SK-N-SH (cell line): Measurements from ENCODE around the gene NOB1. TPM values are rescaled to one million over a fixed set of nuclear protein-coding genes. Genes with fewer than 3 reads are reported as not detected.

ENCODE experiments used
- CTCF ChIA-PET: fragments of 300-600, 350-600 bp; formaldehyde crosslinking; extraction: SDS; loops from one replicate; lab custom pipeline; 2021; lab: Yijun Ruan, JAX
- POLR2A ChIA-PET: fragments of 350-600 bp; sonication (Branson Sonifier 250); formaldehyde crosslinking; extraction: SDS; loops from one replicate; lab custom pipeline; 2020; ENCODE audit warnings: antibody characterized with exemption, inconsistent platforms; lab: Yijun Ruan, JAX
- DNase-seq: peaks from one replicate; pipeline ENCODE4 v3.0.0; 2012
- H2AFZ ChIP-seq: fragments of 200-600 bp; sonication (generic); 2 replicates; pipeline ENCODE4 v1.8.1; 2016; ENCODE audit warnings: antibody characterized with exemption, mild to moderate bottlenecking, low read depth
- H3F3A ChIP-seq: fragments of 200-600 bp; sonication (generic); replicated peaks from 2 replicates; pipeline ENCODE3; 2016; ENCODE audit warnings: antibody characterized with exemption, mild to moderate bottlenecking; ENCODE audit not compliant: insufficient read depth
- H3K27ac ChIP-seq, 2 experiments: fragments of 200-500 bp in 1 of 2; fragments of 200-600 bp in 1 of 2; sonication (Bioruptor generic) in 1 of 2; sonication (generic), shearing (Covaris generic) in 1 of 2; 2 replicates each; pipeline versions ENCODE4 v1.5.1 to v1.6.1; 2014 to 2016; ENCODE audit warnings: low read depth in 2 of 2, inconsistent platforms in 1 of 2, low read length in 1 of 2, mild to moderate bottlenecking in 1 of 2, mixed read lengths in 1 of 2
- H3K27me3 ChIP-seq: fragments of 200-600 bp; sonication (generic), shearing (Covaris generic); 2 replicates; pipeline ENCODE4 v1.6.1; 2016; ENCODE audit warnings: mixed run types; ENCODE audit not compliant: insufficient read depth
- H3K36me3 ChIP-seq, 2 experiments: fragments of 200-500 bp in 1 of 2; fragments of 200-600 bp in 1 of 2; sonication (Bioruptor generic) in 1 of 2; sonication (generic) in 1 of 2; replicated peaks in 1 of 2; 2 replicates each; pipeline versions ENCODE3 to v1.5.1; 2014 to 2016; ENCODE audit warnings: low read length in 1 of 2, mild to moderate bottlenecking in 1 of 2; ENCODE audit not compliant: insufficient read depth in 2 of 2, control insufficient read depth in 1 of 2
- H3K4me1 ChIP-seq, 2 experiments: fragments of 200-500 bp in 1 of 2; fragments of 200-600 bp in 1 of 2; sonication (Bioruptor generic) in 1 of 2; sonication (generic), shearing (Covaris generic) in 1 of 2; 2 replicates each; pipeline versions ENCODE4 v1.5.1 to v1.6.1; 2014 to 2016; ENCODE audit warnings: low read depth in 1 of 2, low read length in 1 of 2, mixed run types in 1 of 2; ENCODE audit not compliant: insufficient read depth in 2 of 2, control insufficient read depth in 1 of 2
- H3K4me2 ChIP-seq: fragments of 200-600 bp; sonication (generic), shearing (Covaris generic); 2 replicates; pipeline ENCODE4 v1.6.1; 2017; ENCODE audit warnings: mixed run types
- H3K4me3 ChIP-seq, 2 experiments: fragments of 200-500 bp in 1 of 2; fragments of 200-600 bp in 1 of 2; sonication (Bioruptor generic) in 1 of 2; sonication (generic), shearing (Covaris generic) in 1 of 2; 2 replicates each; pipeline versions ENCODE4 v1.5.1 to v1.8.1; 2014 to 2016; ENCODE audit warnings: low read depth in 2 of 2, inconsistent platforms in 1 of 2, low read length in 1 of 2, mild to moderate bottlenecking in 1 of 2, mixed read lengths in 1 of 2, moderate library complexity in 1 of 2
- H3K79me2 ChIP-seq: fragments of 200-600 bp; sonication (generic); 2 replicates; pipeline ENCODE4 v1.8.1; 2017; ENCODE audit warnings: mild to moderate bottlenecking; ENCODE audit not compliant: insufficient read depth
- H3K9ac ChIP-seq: fragments of 200-600 bp; sonication (generic); 2 replicates; pipeline ENCODE4 v1.6.1; 2017; ENCODE audit warnings: mixed run types
- H3K9me2 ChIP-seq: fragments of 200-600 bp; sonication (generic); 2 replicates; pipeline ENCODE4 v1.6.1; 2017; ENCODE audit warnings: mixed run types
- H3K9me3 ChIP-seq: fragments of 200-600 bp; sonication (generic); 2 replicates; pipeline ENCODE4 v1.6.1; 2017; ENCODE audit warnings: mixed run types, mild to moderate bottlenecking, moderate library complexity
- H4K20me1 ChIP-seq: fragments of 200-600 bp; sonication (generic); 2 replicates; pipeline ENCODE4 v1.6.1; 2017; ENCODE audit warnings: mild to moderate bottlenecking, mixed run types; ENCODE audit not compliant: insufficient read depth
- CHD2 ChIP-seq: fragments of 150-350 bp; IDR thresholded peaks from 2 replicates; pipeline ENCODE4 v1.6.1; 2018; ENCODE audit warnings: low read length; ENCODE audit not compliant: partially characterized antibody
- ELF1 ChIP-seq: IDR thresholded peaks from 2 replicates; pipeline ENCODE4 v1.4.0; 2012
- EP300 ChIP-seq, 2 experiments: IDR thresholded peaks; 2 replicates each; pipeline versions ENCODE4 v1.4.0 to v1.6.1; 2012; ENCODE audit warnings: borderline replicate concordance in 1 of 2, low read depth in 1 of 2, low read length in 1 of 2
- EZH2phosphoT487 ChIP-seq: fragments of 200-600 bp; sonication (generic); IDR thresholded peaks from 2 replicates; pipeline ENCODE4 v1.6.1; 2017; ENCODE audit warnings: low read depth, mixed run types, mild to moderate bottlenecking, antibody characterized with exemption, moderate library complexity, borderline replicate concordance
- FOXJ3 ChIP-seq: sonication (generic); formaldehyde crosslinking; IDR thresholded peaks from 2 replicates; pipeline ENCODE4 v1.5.1; 2020; ENCODE audit warnings: mild to moderate bottlenecking, missing genetic modification reagents
- GABPA ChIP-seq: IDR thresholded peaks from 2 replicates; pipeline ENCODE4 v1.4.0; 2012; ENCODE audit warnings: low read depth, mild to moderate bottlenecking
- GATA2 ChIP-seq: sonication (generic); formaldehyde crosslinking; IDR thresholded peaks from 2 replicates; pipeline ENCODE4 v1.5.0; 2020; ENCODE audit warnings: mild to moderate bottlenecking, missing genetic modification reagents
- JUND ChIP-seq: IDR thresholded peaks from 2 replicates; pipeline ENCODE4 v1.4.0; 2012
- MEF2A ChIP-seq: IDR thresholded peaks from 2 replicates; pipeline ENCODE4 v1.4.0; 2012; ENCODE audit warnings: low read depth, borderline replicate concordance
- MXI1 ChIP-seq: IDR thresholded peaks from 2 replicates; pipeline ENCODE4 v1.6.1; 2012; ENCODE audit warnings: mild to moderate bottlenecking, low read depth, low read length, improper control_type of control experiment
- NFIC ChIP-seq: IDR thresholded peaks from 2 replicates; pipeline ENCODE4 v1.4.0; 2012; ENCODE audit warnings: borderline replicate concordance
- POLR2AphosphoS5 ChIP-seq: IDR thresholded peaks from 2 replicates; pipeline ENCODE4 v1.6.1; 2012; ENCODE audit warnings: low read depth, low read length
- RCOR1 ChIP-seq: fragments of 150-350 bp; IDR thresholded peaks from 2 replicates; pipeline ENCODE4 v1.6.1; 2017; ENCODE audit warnings: antibody characterized with exemption, low read length
- RFX5 ChIP-seq: IDR thresholded peaks from 2 replicates; pipeline ENCODE4 v1.6.1; 2012; ENCODE audit warnings: mild to moderate bottlenecking, improper control_type of control experiment, low read length
- SIN3A ChIP-seq: IDR thresholded peaks from 2 replicates; pipeline ENCODE4 v1.6.1; 2012; ENCODE audit warnings: low read depth, mild to moderate bottlenecking, low read length, moderate library complexity, borderline replicate concordance
- SMC3 ChIP-seq: IDR thresholded peaks from 2 replicates; pipeline ENCODE4 v1.6.1; 2012; ENCODE audit warnings: low read depth, low read length, improper control_type of control experiment
- TAF1 ChIP-seq: IDR thresholded peaks from 2 replicates; pipeline ENCODE4 v1.6.1; 2012; ENCODE audit warnings: low read depth, mild to moderate bottlenecking, low read length, moderate library complexity, borderline replicate concordance
- TCF12 ChIP-seq: IDR thresholded peaks from 2 replicates; pipeline ENCODE4 v1.4.0; 2012
- TEAD4 ChIP-seq: IDR thresholded peaks from 2 replicates; pipeline ENCODE4 v1.4.0; 2012; ENCODE audit warnings: mild to moderate bottlenecking, borderline replicate concordance; ENCODE audit not compliant: insufficient read depth
- YY1 ChIP-seq: IDR thresholded peaks from 2 replicates; pipeline ENCODE4 v1.4.0; 2012; ENCODE audit warnings: low read depth, mild to moderate bottlenecking
- WGBS: methylation state at CpG from one replicate; pipeline ENCODE4 v1.1.6; 2017; ENCODE audit warnings: low lambda C conversion rate; 5-methylcytosine and 5-hydroxymethylcytosine counted together
- polyA plus RNA-seq, 3 experiments: library from polyadenylated mRNA; depleted of rRNA; stranded (reverse); fragments of >200 nt; gene quantifications; 2 replicates each; pipeline ENCODE4 v1.2.3, GENCODE V29; 2012
- TF ChIP-seq, protein P1 (sequence below): fragments of 150-350 bp; IDR thresholded peaks from 2 replicates; pipeline ENCODE4 v1.6.1; 2017; ENCODE audit warnings: antibody characterized with exemption, low read length, low read depth, borderline replicate concordance
- TF ChIP-seq, protein P2 (sequence below): IDR thresholded peaks from 2 replicates; pipeline ENCODE4 v1.4.0; 2012; ENCODE audit warnings: low read depth, borderline replicate concordance
- TF ChIP-seq, protein P3 (sequence below): IDR thresholded peaks from 2 replicates; pipeline ENCODE4 v1.4.0; 2012; ENCODE audit warnings: low read depth
- TF ChIP-seq, protein P4 (sequence below): IDR thresholded peaks from 2 replicates; pipeline ENCODE4 v1.6.1; 2012; ENCODE audit warnings: mild to moderate bottlenecking, low read depth, low read length, moderate library complexity
- TF ChIP-seq, protein P5 (sequence below): fragments of 200-600 bp; sonication (generic); IDR thresholded peaks from 2 replicates; pipeline ENCODE4 v1.6.1; 2017; ENCODE audit warnings: antibody characterized with exemption, mild to moderate bottlenecking, moderate library complexity

The NOB1 gene
- polyA plus RNA-seq (2012; rRNA removed): 79.5 and 86.3 TPM in 2 replicates
- 64.8 and 74.8 TPM in 2 replicates for polyA plus RNA-seq (2012; cell fraction: cytosol; rRNA removed)
- polyA plus RNA-seq (2012; cell fraction: nucleus; rRNA removed): 48.5 and 55.5 TPM in 2 replicates

- POLR2A ChIA-PET: interaction anchor here (1.0 to 1.5 kb wide), 7 partner anchors 8 to 358 kb away, joined by 3 to 12 read pairs (median 5); partner anchors contain the start of gene NQO1
- Histone ChIP-seq H3K27me3 (no peaks in the 10 kb centered on the region), H3K9me3 (no peaks in the 10 kb centered on the region), H3K9me2 (no peaks in the 10 kb centered on the region), H3K4me3 (peak within 1 kb of the TSS; percentile 86 to 98), H3K9ac (peak within 1 kb of the TSS; percentile 84), H3F3A (peaks cover 12% of the 10 kb centered on the region), H3K79me2 (peaks cover 50% of the 10 kb centered on the region), H3K36me3 (peaks cover 9 to 24% of the 10 kb centered on the region in 2 experiments), H3K4me2 (peak within 1 kb of the TSS; percentile 89), H4K20me1 (no peaks in the 10 kb centered on the region), H2AFZ (peak within 1 kb of the TSS; percentile 84), H3K27ac (peak within 1 kb of the TSS; percentile 40 to 45; a peak in 2 of 4 replicates), H3K4me1 (peaks cover 0 to 2% of the 10 kb centered on the region in 2 experiments; a peak in 2 of 4 replicates)
- 0% methylated on average over 10 of the region's 58 CpGs for WGBS
- CTCF ChIA-PET: interaction anchor here (0.6 to 6.2 kb wide), 39 partner anchors 8 to 404 kb away, joined by 3 to 67 read pairs (median 5); partner anchors contain the start of genes NQO1 and TERF2
- DNase-seq: peak; percentile 96
- TF ChIP-seq CHD2: peak; percentile 53
- TF ChIP-seq, protein P1, sequence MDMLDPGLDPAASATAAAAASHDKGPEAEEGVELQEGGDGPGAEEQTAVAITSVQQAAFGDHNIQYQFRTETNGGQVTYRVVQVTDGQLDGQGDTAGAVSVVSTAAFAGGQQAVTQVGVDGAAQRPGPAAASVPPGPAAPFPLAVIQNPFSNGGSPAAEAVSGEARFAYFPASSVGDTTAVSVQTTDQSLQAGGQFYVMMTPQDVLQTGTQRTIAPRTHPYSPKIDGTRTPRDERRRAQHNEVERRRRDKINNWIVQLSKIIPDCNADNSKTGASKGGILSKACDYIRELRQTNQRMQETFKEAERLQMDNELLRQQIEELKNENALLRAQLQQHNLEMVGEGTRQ: no peak
- peak; percentile 94 for TF ChIP-seq POLR2AphosphoS5
- peak; percentile 85; the same call in 1 of the 2 replicates for TF ChIP-seq SIN3A
- TF ChIP-seq, protein P2, sequence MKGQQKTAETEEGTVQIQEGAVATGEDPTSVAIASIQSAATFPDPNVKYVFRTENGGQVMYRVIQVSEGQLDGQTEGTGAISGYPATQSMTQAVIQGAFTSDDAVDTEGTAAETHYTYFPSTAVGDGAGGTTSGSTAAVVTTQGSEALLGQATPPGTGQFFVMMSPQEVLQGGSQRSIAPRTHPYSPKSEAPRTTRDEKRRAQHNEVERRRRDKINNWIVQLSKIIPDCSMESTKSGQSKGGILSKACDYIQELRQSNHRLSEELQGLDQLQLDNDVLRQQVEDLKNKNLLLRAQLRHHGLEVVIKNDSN: no peak
- no peak for TF ChIP-seq RFX5
- TF ChIP-seq, protein P3, sequence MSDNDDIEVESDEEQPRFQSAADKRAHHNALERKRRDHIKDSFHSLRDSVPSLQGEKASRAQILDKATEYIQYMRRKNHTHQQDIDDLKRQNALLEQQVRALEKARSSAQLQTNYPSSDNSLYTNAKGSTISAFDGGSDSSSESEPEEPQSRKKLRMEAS: peak; percentile 95
- no peak for TF ChIP-seq FOXJ3 (CRISPR knock-in tag)
- no peak for TF ChIP-seq RCOR1
- TF ChIP-seq TEAD4: no peak
- TF ChIP-seq TCF12: no peak
- peak; percentile 99 for TF ChIP-seq SMC3
- no peak for TF ChIP-seq MEF2A
- peak; percentile 96 for TF ChIP-seq ELF1
- TF ChIP-seq GABPA: no peak
- TF ChIP-seq JUND: no peak
- TF ChIP-seq, protein P4, sequence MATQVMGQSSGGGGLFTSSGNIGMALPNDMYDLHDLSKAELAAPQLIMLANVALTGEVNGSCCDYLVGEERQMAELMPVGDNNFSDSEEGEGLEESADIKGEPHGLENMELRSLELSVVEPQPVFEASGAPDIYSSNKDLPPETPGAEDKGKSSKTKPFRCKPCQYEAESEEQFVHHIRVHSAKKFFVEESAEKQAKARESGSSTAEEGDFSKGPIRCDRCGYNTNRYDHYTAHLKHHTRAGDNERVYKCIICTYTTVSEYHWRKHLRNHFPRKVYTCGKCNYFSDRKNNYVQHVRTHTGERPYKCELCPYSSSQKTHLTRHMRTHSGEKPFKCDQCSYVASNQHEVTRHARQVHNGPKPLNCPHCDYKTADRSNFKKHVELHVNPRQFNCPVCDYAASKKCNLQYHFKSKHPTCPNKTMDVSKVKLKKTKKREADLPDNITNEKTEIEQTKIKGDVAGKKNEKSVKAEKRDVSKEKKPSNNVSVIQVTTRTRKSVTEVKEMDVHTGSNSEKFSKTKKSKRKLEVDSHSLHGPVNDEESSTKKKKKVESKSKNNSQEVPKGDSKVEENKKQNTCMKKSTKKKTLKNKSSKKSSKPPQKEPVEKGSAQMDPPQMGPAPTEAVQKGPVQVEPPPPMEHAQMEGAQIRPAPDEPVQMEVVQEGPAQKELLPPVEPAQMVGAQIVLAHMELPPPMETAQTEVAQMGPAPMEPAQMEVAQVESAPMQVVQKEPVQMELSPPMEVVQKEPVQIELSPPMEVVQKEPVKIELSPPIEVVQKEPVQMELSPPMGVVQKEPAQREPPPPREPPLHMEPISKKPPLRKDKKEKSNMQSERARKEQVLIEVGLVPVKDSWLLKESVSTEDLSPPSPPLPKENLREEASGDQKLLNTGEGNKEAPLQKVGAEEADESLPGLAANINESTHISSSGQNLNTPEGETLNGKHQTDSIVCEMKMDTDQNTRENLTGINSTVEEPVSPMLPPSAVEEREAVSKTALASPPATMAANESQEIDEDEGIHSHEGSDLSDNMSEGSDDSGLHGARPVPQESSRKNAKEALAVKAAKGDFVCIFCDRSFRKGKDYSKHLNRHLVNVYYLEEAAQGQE: no peak
- no peak for TF ChIP-seq NFIC
- TF ChIP-seq GATA2 (CRISPR knock-in tag): no peak
- no peak for TF ChIP-seq EP300 (IDR thresholded peaks at IDR 0.05; ENCODE audit: borderline replicate concordance in 1 of 2, low read depth in 1 of 2, low read length in 1 of 2)
- peak; percentile 94 for TF ChIP-seq YY1
- TF ChIP-seq, protein P5, sequence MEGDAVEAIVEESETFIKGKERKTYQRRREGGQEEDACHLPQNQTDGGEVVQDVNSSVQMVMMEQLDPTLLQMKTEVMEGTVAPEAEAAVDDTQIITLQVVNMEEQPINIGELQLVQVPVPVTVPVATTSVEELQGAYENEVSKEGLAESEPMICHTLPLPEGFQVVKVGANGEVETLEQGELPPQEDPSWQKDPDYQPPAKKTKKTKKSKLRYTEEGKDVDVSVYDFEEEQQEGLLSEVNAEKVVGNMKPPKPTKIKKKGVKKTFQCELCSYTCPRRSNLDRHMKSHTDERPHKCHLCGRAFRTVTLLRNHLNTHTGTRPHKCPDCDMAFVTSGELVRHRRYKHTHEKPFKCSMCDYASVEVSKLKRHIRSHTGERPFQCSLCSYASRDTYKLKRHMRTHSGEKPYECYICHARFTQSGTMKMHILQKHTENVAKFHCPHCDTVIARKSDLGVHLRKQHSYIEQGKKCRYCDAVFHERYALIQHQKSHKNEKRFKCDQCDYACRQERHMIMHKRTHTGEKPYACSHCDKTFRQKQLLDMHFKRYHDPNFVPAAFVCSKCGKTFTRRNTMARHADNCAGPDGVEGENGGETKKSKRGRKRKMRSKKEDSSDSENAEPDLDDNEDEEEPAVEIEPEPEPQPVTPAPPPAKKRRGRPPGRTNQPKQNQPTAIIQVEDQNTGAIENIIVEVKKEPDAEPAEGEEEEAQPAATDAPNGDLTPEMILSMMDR: peak; percentile 89
- peak; percentile 93 for TF ChIP-seq TAF1
- TF ChIP-seq EZH2phosphoT487: no peak
- peak; percentile 98 for TF ChIP-seq MXI1
Observed at GRCh38 chr16:69754469-69755310, at the start of gene NOB1. NOB1 (minus strand) TSS chr16:69754926; CDS start chr16:69754910, 16 bp downstream.
